HCT116 (cell line): ENCODE results near the gene PSRC1.
A peak's percentile ranks its signal among the peaks of the same experiment; 100 is the strongest.

Source experiments
- CEBPB ChIP-seq: IDR thresholded peaks from 2 replicates; pipeline ENCODE4 v1.6.1; 2012; ENCODE audit warnings: low read depth
- EGR1 ChIP-seq: IDR thresholded peaks from 2 replicates; pipeline ENCODE4 v1.6.1; 2012; ENCODE audit warnings: low read depth
- EZH2 ChIP-seq: fragments of 200-600 bp; sonication (generic); IDR thresholded peaks from 2 replicates; pipeline ENCODE4 v1.6.1; 2017; ENCODE audit warnings: antibody characterized with exemption, mixed run types
- EZH2phosphoT487 ChIP-seq: fragments of 200-600 bp; IDR thresholded peaks from 2 replicates; pipeline ENCODE4 v1.6.1; 2018; ENCODE audit warnings: antibody characterized with exemption, borderline replicate concordance
- JUND ChIP-seq: IDR thresholded peaks from 2 replicates; pipeline ENCODE4 v1.6.1; 2012
- POLR2A ChIP-seq: IDR thresholded peaks from 2 replicates; pipeline ENCODE4 v1.7.0; 2011; ENCODE audit warnings: borderline replicate concordance; ENCODE audit not compliant: insufficient read depth, insufficient read length; ENCODE audit errors: extremely low read depth
- POLR2AphosphoS5 ChIP-seq: IDR thresholded peaks from 2 replicates; pipeline ENCODE4 v1.6.1; 2011; ENCODE audit warnings: mild to moderate bottlenecking, low read depth, low read length, moderate library complexity
- SRF ChIP-seq: IDR thresholded peaks from 2 replicates; pipeline ENCODE4 v1.6.1; 2012; ENCODE audit warnings: low read depth
- TCF7L2 ChIP-seq: IDR thresholded peaks from 2 replicates; pipeline ENCODE4 v1.7.0; 2011; ENCODE audit warnings: borderline replicate concordance, inconsistent platforms; ENCODE audit not compliant: insufficient read depth, insufficient read length; ENCODE audit errors: extremely low read depth
- ZFX ChIP-seq: fragments of 450-650 bp; IDR thresholded peaks from 2 replicates; pipeline ENCODE4 v1.6.1; 2017
- ZNF274 ChIP-seq: fragments of 200-500 bp; sonication (Bioruptor generic); IDR thresholded peaks from 2 replicates; pipeline ENCODE4 v1.6.1; 2014; ENCODE audit warnings: mild to moderate bottlenecking, low read depth, low read length, inconsistent platforms
- TF ChIP-seq, protein P1 (sequence below), 3 experiments: fragments of 200-600 bp in 1 of 3; sonication (generic) in 1 of 3; IDR thresholded peaks in 2 of 3; conservative IDR thresholded peaks in 1 of 3; 2 replicates each; pipeline ENCODE4 v1.5.1; 2012 to 2017; ENCODE audit warnings: low read depth in 2 of 3, low read length in 2 of 3, antibody characterized with exemption in 1 of 3, borderline replicate concordance in 1 of 3, control low read depth in 1 of 3, mild to moderate bottlenecking in 1 of 3, mixed read lengths in 1 of 3, mixed run types in 1 of 3, moderate library complexity in 1 of 3; ENCODE audit not compliant: insufficient read depth in 1 of 3
- TF ChIP-seq, protein P2 (sequence below): IDR thresholded peaks from 2 replicates; pipeline ENCODE4 v1.6.1; 2012; ENCODE audit warnings: low read depth

DNA sequence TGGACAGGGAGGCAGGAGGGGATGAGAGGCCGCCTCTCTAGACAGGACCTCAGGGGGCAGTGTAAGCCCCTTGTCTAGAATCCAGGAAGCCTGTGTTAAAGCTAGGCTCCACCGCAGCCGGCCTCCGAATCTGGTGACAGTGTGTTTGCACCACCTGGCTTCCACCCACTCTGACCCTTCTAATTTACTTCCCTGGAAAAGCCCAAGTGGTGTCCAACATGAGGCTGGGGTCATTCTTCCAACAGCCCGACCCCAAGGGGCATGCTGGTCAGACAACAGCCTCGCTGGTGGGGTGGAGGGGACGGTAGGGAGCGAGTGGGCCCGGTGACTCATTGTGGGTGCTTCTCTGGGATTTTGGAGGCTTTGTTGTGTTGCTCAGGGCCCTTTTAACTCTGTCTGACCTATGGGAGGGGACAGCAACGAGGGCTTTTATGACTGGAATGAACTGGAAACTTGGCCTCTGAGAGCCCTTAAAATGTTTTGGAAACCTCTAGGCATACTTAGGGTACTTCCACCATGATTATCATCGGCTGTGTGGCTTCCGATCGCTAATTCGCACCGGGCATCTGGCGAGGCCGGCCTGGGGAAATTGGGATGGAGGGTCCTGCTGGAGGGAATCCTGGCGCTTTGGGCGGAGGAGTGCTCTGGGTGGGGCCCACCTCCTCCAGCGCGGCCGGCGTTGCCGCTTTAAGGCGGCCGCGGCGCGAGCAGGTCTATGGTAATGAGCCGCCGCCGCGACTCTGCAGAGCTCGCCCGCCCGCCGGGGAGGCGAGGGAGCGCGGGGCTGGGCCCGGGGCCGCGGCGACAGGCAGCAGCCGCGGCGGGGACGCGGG is 33.9 kb downstream of the PSRC1 start, which contains the start of gene CELSR2:
- TF ChIP-seq CEBPB (no peak), ZNF274 (no peak), EZH2phosphoT487 (no peak), EZH2 (no peak), EGR1 (no peak), JUND (no peak), POLR2AphosphoS5 (peak; percentile 62), ZFX (no peak), POLR2A (no peak), TCF7L2 (no peak), SRF (no peak)
- TF ChIP-seq, protein P1, sequence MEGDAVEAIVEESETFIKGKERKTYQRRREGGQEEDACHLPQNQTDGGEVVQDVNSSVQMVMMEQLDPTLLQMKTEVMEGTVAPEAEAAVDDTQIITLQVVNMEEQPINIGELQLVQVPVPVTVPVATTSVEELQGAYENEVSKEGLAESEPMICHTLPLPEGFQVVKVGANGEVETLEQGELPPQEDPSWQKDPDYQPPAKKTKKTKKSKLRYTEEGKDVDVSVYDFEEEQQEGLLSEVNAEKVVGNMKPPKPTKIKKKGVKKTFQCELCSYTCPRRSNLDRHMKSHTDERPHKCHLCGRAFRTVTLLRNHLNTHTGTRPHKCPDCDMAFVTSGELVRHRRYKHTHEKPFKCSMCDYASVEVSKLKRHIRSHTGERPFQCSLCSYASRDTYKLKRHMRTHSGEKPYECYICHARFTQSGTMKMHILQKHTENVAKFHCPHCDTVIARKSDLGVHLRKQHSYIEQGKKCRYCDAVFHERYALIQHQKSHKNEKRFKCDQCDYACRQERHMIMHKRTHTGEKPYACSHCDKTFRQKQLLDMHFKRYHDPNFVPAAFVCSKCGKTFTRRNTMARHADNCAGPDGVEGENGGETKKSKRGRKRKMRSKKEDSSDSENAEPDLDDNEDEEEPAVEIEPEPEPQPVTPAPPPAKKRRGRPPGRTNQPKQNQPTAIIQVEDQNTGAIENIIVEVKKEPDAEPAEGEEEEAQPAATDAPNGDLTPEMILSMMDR (IDR thresholded peaks at IDR 0.05 in 2 of 3, conservative IDR thresholded peaks at IDR 0.05 in 1 of 3; ENCODE audit: borderline replicate concordance in 1 of 3, insufficient read depth in 1 of 3, low read depth in 2 of 3, low read length in 2 of 3): no peak
- TF ChIP-seq, protein P2, sequence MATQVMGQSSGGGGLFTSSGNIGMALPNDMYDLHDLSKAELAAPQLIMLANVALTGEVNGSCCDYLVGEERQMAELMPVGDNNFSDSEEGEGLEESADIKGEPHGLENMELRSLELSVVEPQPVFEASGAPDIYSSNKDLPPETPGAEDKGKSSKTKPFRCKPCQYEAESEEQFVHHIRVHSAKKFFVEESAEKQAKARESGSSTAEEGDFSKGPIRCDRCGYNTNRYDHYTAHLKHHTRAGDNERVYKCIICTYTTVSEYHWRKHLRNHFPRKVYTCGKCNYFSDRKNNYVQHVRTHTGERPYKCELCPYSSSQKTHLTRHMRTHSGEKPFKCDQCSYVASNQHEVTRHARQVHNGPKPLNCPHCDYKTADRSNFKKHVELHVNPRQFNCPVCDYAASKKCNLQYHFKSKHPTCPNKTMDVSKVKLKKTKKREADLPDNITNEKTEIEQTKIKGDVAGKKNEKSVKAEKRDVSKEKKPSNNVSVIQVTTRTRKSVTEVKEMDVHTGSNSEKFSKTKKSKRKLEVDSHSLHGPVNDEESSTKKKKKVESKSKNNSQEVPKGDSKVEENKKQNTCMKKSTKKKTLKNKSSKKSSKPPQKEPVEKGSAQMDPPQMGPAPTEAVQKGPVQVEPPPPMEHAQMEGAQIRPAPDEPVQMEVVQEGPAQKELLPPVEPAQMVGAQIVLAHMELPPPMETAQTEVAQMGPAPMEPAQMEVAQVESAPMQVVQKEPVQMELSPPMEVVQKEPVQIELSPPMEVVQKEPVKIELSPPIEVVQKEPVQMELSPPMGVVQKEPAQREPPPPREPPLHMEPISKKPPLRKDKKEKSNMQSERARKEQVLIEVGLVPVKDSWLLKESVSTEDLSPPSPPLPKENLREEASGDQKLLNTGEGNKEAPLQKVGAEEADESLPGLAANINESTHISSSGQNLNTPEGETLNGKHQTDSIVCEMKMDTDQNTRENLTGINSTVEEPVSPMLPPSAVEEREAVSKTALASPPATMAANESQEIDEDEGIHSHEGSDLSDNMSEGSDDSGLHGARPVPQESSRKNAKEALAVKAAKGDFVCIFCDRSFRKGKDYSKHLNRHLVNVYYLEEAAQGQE: no peak
